Measurements from ENCODE around the gene TGFA.

The TGFA gene

DNA sequence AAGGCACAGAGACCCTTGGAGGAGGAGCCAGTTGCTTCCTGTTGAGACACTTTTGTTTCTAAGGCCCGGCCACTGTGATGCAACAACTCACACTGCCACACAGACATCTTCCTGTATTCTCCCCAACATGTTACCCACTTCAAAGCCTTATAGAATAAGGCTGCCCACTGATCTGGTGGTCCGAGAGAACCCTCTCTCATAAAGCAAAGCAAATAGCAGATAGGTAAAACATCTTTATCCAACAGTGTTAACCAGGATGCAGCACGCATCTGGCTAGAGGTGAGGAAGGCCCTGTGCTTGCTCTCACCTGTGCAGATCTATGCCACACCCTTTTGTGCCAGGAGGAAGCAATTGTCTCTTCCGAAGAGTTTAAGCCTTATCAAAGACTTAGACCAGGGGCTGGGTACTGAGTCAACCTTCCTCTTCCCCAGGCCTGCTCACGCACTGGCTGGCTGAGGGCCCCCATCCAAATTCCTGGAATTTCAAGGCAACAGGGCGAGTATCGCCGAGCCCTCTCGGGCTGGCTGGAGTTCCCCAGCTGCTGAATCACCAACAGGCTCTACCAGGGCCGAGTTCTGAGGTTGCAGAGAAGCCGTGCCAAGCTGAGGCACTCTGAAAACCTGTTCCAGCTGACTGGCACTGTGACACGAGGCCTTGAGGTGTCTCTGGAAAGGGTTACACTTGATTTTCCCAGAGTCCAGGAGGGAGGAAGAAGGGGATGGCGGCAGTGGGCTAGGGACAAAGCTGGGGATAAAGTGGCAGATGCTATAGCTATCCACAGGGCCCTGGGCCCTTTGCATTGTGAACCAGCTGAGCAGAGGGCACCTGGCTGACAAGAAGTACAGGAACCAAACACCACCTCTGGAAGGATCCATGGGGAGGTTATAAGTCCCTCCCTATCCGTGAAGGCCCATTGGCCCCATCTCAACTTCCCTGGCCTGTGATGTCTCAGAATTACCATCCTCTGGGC, 29.3 kb downstream of the TGFA start:
- no peak for DNase-seq

DNA sequence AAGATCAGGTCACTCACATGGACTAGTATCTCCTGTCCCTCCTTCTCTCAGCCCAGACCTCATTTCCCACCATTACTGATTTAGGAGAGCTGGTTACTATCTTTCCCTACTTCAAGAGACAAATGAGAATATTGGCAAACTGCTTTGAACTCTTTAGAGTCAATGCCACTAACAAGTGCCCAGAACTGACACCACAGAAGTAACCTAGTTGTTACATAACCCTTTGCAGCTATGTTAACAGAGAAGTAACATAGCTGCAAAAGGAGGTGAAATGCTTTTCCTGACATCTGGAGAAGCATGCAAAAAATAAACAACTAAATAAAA, 30.0 kb downstream of the TGFA start:
- DNase-seq = no peak

DNA sequence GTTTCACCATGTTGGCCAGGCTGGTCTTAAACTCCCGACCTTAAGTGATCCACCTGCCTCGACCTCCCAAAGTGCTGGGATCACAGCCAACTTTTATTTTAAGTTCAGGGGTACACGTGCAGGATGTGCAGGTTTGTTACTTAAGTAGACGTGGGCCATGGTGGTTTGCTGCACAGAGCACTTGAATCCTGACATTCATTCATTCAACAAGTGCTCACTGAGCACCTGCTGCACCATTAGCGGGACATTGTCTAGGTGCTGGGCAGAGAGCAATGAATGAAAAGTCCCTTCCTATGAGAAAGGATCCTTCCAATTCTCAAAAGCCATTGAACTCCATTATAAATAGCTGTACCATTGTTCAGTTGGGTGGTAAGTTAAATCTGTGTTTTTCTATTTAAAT, 31.0 kb downstream of the TGFA start:
- no peak for DNase-seq

DNA sequence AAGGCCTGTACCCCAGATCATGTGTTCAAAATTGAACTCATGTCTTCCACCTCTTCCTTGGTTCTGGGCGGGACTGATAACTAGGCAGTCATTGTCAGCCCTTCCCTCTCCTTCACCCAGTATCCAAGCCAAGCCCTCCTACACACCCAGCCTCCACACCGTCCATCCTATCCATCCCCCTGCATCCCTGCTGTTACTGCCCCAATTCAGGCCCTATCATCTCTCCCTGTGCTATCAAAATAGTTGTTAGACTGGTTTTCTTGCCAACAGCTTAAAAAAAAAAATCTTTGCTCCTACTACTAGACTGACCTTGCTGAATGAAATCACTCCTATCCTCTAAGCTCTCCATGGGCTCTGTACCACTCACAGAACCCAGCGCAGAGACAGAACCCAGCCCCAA, 32.8 kb downstream of the TGFA start:
- DNase-seq = no peak

DNA sequence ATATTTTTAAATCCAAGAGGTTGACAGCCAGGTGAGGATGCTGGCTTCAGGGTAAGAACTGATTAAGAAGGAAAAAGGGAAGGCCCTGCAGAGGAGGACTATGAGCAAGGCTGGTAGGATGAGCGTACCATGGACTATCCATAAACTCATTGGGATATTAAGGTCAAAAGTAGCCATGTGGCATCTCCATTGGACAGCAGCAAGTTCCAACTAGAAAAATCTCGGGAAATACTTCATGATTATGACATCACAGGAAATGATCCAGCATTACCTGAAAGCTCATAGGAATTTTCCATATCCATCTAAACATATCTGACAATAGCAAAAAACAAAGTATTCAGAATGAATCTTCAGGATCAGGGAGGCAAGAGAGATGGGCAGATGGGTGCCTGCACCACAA, 34.2 kb downstream of the TGFA start:
- DNase-seq = no peak

DNA sequence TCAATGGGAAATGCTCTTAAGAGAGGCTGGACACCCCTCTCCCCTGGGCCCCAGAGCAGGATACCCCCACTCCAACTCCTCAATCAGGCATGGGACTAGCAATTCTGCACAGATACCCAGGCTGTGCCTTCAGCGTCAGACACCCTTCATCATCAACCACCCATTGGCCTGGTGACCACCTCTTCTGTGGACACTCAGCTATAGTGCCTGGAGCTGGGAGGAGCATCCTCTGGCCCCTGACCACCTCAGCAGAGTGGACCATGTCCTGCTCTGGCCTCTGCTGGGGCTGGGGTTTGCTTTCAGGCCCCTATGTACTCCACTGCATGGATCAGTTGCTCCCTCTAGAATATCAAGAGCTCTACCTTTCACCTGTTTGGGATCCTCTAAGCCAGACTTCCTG, 35.1 kb downstream of the TGFA start:
- DNase-seq = no peak

DNA sequence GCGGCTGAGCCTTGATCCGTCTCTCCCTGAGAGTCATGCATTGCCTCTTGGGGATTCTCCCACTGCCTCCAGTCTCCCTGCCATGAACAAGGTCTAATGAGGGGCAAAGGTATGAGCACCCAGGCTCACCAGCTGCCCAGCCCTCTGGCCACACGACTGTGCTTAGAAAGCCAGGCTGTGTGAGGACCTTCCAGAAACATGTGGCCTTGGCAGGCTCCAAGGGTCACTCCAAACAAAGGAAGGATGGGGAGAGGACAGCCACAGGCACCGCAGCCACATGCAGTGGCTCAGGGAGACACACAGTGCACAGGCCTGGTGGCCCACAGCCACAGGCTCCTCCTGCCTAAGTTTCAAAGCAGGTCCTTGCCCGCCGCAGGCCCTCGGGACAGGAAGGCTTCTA, 35.8 kb downstream of the TGFA start:
- DNase-seq = no peak

DNA sequence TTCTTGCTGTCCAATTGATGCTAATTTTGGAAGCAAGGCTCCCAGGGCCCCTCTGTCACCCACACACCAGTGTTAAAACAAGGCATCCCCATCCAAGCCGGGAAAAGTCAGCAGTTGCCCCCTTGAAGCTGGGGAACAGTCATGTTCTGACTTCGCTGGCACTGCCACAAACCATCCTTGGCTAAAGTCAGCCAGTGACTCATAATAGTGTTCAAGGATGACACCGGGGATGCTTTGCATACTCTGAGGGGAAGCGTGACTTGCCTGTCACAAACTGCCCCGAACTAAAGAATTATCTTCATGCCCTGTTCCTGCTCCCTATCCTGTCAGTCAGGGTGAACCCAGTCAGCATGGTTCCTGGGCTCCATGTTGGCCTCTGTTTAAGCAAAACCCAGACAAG, 37.0 kb downstream of the TGFA start:
- no peak for DNase-seq

DNA sequence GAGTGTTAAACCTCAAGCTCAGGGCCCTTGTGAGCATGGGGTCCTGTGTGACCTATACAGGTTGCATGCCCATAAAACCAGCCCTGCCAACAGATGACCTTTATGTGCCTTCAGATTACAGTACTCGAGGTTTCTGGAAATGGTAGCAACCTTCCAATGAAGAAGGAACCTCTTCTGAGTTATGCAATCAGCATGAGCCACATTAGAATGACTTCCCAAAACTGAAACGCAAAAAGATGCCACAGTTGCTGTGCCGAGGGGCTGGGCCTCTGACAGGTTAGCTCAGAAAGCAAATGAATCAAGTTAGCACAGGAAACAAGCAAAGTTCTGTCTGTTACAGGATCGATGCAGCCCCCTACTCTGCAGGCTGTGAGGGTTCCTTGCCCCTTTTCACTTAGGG, 37.7 kb downstream of the TGFA start:
- DNase-seq = no peak

DNA sequence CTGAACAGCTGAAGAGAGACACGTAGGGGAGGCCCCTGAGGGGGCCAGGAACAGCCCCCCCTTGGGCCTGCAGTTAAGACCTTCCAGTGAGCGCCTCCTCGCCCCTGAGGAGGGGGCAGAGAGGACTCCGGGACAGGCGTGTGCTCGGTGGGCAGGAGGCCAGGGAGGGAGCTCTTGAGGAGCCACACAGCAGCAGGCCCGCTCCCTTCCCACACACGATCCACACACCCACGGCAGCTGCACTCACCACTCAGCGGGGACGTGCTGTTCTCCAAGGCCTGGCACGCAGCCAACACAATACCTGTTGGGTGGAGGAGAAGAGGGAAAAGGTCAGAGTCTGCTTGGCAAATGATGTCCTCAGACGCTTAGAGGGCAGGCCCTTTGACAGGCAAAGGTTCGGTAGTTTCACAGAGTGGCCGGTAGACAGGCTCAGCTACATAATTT, 39.0 kb downstream of the TGFA start:
- no peak for DNase-seq

DNA sequence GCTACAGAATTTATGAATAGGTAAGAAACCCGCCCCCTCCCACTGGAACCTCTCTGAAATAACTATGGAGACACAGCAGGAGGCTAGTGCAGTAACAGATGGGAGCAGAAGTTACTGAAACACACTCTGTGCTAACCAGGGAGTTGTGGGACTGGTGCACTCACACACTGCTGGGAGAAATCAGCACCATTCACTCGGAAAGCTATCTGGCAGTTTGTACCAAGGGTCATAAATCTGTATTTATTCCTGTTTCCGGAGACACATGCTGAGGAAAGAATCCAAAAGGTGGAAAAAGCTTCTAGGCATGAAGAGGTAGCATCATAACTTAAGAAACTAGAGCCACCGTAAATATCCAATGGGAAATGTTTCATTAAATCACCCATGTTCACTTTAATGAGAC, 39.9 kb downstream of the TGFA start:
- DNase-seq = no peak

DNA sequence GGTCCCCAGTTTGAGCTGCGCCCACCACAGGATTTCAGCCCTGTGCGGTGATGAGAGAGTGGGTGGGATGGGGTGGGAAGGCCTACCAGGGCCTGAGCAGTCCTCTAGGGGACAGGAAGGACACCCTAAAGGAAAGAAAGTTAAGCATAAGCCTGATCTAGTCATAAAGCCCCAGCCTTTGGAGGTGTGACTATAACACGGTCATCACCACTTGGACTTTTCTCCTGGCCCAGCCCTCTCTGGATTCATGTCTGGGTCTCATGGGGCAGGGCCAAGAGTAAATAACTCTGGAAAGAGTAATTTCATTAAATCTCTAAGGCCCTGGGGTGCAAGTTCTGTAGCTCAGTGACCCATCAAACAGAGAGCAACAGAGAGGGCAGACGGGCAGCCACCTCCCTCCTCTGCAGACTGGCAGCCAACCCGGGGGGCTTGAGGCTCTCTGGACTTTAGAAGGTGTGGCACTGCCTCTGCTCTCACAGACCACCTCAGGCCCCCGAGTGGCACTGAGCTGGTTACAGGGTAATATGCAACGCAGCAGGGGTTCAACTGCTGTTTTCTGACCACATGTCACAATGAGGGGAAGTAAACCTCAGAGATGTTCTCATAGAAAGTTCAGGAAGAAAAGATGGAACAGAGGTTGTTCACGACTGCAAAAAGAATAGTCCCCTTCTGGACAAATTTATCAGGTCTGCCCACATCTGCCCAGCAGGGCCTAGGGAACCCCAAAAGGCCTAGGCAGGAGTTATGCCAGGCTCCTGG, 41.5 kb downstream of the TGFA start:
- DNase-seq = no peak

DNA sequence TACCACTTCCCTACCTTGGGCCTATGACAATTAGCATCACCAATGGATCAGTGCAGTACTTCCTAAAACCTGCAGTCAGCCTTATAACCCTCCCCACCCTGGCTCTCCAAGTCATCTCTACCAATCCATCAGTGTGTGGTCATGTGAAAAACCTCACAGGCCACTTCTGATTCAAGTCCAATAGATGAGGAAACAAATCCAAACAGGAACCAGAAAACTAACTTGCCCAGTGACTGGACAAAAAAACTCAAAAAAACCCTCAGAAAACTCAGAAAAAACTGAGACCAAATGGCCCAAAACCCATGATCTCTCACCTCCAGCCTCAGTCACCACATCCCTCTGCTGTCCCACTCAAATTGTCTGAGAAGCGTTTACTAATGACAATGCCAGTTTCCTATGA, 43.3 kb downstream of the TGFA start:
- DNase-seq = no peak

DNA sequence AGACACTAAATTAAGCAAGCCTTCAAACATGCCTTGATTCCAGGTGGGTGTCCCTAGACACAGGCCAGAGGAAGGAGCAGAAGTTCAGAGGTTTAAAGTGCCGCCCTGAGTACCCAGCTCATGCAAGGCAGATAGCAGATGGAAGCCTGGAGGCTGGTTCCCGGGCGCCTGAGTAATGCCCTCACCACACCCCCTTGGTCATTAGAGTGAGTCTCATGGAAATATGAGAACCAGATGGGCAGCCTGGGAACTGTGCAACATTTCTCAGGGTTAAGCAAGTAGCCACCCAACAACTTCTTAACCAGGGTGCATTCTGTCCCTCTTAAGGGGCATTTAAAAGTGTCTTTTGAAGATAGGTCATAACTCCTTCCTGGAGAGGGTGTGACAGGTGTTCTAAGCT, 44.1 kb downstream of the TGFA start:
- DNase-seq = no peak

DNA sequence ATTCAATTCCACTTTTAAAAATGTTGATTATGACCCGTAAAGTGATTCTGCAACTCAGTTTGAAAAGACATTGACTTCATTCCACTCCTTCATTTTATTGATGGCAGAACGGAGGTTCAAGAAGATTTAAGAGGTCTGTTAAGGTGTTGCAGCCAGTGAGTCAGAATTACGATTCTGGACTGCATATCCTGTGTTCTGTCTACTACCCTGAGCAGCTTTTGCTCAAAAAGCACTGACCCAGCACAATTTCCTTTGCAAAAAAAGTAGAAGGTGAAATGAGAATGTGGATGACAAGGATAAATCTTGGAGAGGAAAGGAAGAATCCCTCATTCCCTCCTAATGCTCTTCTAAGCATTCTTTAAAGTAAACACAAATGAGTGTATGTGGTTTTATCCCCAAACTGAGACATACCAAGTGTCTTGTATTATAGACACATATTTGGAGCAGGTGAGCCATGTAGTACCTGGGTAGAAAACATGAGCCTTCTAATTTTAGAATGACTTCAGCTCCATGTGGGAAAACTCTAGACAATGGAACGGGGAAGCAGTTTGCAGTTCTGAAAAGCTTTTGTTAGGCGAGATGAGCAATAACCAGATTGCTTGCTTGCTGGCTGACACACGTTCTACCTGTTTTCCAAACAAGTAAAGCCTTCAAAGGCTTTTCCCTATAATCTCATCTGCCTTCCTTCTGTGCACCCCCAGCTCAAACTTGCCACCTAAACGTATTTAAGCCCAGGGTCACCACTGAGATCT, 44.7 kb downstream of the TGFA start:
- no peak for DNase-seq

DNA sequence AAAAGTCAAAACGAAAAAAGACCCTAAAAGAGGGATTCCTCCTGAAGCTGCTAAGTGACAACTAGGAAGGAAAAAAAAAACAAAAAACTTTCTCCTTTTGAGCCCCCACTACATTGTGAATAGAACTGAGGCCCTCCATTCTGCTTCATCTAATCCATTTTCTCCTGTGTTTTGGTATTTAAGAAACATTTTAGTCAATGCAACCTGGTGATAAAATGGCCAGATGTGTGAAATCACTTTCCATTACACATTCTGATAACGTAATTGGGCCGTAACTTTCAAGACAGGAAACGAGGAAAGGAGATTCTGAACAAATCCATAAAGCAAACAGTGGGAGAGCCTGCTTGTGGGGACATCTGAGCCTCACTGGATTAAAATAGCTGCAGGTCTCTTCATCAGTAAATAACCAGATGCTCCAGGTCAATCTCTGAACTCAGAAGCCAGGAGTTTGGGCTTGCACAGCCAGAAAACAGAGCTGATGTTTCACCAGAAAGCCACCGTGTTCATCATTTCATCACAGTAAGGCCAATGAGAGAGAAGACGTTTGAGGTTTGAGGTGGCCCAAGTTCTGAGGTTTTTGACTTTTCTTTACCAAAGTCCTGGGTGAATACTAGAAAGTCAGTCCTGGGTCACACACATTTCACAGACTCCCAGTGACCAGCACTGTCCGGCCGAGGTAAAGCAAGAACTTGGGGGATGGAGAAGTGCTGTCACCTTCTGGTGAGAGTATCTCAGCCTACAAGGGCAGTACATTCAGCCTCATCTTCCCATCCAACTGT, 47.8 kb downstream of the TGFA start:
- DNase-seq = no peak

DNA sequence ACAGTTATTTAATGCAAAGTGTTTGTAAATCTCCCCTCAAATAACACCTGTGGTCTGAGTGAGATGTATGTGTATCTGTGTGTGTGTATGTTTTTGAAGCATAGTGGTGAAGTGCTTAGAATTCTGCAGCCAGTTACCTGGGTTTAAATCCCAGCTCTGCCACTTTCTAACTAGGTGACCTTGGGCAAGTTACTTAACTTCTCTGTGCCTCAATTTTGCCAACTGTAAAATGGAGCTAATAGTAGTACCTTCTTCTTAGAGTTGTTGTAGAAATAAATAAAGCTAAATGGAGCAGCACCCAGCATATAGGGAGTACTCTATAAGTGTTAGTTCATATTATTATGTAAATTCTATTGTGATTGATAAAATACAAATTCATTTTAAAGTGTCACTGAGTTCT, 48.9 kb downstream of the TGFA start:
- DNase-seq = no peak

DNA sequence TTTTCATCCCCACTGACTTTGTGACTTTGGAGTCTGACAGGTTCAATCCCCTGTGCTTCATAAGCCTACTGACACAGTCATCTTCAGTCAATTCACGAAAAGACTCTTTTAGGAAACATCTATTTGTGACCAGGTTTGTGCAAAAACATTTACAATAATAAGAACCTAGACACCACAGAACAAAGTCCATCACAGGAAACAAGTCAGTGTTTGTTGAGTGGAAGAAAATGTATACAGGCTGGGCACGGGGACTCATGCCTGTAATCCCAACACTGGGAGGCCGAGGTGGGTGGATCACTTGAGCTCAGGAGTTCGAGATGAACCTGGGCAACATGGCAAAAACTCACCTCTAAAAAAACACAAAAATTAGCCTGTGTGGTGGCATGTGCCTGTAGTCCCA, 49.7 kb downstream of the TGFA start:
- no peak for DNase-seq

DNA sequence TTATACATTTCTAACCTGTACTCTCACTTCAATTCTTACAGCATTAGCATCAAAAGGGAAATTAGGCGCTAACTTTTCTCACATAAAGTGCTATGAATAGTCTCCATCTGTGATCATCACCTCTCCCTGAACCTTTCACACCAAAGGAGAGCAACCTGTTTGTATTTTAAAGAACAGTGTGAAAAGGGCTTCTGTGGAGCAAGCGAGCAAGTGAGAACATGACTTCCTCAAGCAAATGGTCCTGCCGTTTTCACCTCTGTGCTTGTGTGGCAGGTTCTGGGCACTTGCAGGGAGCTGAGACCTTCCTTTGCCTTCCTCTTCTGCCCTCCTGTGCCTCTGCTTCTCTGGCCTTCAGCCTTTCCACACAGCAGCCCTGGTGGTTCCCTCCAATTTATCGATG, 51.9 kb downstream of the TGFA start:
- DNase-seq = no peak

DNA sequence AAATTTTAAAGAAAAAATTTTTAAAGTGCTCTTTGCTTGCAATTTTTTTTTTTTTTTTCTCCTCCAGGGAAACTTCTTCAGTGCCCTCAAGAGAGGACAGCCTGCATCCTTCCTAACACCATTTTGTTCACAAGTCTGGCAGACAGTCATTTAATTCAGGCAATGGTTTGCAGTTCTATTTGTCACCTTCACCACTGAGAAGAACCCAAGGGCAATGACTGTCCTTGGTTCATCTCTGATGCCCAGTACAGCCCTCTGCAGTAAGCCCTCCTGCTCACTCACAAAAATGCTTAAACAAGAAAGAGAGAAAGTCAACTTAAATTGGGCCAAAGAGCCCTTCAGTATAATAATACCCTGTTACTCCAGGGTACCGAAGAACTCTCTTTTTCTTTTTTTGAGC, 52.4 kb downstream of the TGFA start:
- DNase-seq = no peak

DNA sequence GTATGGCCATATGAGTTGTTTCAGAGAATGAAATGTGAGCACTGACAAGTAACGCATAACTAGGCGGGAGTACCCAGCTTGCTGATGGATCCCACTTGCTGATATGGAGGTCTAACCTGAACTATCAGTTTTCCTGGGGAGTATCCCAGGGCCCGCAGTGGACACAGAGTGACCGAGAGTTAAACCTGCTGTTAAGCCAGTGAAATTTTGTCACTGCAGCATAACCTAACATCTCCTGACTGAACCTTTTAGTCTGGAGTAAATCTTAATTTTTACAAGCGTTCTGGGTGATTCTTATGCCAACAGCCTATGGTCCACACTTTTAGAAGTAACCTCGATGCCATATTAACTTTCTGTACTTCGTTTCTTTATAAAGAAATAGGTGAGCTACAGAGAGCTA, 54.4 kb downstream of the TGFA start:
- no peak for DNase-seq

DNA sequence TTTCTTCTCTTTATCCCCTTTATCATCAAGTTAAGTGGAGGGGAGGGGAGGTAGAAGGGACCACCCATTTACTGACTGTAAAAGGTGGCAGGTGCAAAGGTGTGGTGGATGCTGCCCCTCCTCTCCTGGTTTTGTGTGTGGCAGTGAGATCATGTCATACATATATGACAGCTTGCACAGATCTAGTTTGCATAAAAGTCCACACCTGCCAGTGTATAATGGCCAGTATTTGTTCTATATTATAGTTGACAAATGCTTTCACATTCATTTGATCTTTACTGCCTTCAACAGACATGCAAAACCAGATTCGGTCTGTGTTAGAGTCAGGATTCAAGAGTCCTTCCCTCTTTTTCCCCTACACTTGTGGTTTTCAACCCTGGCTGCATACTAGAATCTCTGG, 55.1 kb downstream of the TGFA start:
- no peak for DNase-seq

DNA sequence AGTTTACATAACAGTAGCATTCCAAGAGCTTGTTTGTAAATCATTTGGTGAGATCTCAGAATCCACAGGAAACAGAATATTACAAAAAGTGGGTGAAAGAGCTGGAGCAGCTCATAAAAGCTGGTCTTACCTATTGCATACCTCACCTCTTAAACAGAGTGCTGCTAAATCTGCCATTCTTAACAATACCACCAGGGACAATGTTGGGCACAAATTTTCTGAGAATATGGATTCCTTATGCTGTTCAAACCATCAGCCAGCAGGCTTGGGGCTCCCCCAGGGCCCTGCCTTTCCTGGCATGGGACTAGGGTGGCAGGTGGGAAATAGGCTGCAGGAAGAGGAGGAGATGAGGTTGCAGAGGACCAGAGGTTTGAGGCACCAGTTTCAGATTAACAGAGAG, 55.6 kb downstream of the TGFA start:
- DNase-seq = no peak
